ENCODE results near the gene WNT3A.

The WNT3A gene

DNA sequence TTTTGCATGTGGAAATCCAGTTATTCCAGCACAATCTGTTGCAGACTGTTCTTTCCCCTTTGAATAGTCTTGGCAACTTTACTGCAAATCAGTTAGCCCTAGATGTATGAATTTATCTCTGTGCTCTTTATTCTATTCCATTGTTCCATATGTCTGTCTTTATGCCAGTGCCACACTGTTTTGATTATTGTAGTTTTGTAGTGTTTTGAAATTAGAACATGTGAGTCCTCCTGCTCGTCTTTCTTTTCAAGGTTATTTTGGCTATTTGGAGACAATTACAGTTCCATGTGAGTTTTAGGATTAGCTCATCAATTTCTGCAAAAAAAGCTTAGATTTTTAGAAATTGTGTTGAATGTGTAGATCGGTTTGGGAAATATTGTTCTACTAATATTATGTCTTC, 26.6 kb downstream of the WNT3A start:
- DNase-seq = no peak

DNA sequence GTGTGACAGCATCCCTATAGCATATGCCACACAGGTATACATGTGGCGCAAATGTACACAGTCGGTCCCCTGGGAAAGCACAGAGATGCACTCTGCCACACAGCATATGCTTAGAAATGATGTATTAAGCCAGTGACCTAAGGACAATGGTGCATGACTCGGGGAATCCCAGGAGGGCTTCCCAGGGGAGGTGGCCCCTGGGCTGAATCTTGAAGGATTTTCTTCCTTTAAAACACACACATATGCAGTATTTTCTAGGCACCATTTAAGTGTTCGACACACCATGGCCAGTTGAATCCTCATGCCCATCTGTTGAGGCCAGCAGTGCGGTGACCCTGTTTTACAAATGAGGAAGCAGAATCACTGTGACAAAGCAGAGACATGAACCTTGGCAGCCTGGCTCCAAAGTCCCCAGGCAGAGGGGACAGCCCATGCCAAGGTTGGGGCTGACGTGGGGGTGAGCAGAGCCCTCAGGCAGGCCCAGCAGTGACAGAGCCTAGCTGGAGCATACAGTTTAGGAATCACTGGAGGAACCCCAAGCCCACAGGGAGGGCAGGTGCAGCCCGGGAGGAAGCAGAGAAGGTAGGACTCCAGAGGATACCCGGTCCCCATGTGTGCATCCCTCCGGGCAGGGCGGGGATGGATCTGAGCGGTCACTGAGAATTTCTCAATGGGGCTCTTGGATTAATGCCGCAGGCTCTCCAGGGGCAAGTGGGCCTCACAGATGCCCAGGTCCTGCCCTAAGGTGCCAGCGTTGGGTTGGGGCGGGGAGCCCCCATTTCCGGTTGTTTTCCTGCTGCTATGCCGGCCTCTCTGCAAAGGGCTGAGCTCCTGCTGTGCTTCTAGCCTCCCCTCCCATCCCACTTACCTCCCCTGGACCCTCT, 28.4 kb downstream of the WNT3A start:
- DNase-seq = no peak

DNA sequence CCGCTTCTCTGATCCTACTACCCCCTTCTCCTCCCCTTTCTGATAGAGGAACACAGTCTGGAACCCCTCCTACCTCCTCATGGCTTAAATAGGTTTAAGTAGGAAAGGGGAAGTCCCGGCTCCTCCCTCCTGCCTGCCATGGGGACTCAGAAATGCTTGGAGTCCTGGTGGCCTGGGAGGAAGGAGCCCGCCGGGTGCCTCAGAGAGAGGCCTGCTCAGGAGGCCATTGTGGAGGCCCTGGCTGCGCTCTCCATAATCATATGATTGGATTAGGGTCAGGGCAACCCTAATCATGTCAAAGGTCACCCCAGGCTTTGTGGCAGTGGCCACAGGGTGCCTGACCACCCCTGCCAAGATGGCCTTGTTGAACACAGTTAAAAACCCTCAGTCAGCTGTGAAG, 29.0 kb downstream of the WNT3A start:
- no peak for DNase-seq

DNA sequence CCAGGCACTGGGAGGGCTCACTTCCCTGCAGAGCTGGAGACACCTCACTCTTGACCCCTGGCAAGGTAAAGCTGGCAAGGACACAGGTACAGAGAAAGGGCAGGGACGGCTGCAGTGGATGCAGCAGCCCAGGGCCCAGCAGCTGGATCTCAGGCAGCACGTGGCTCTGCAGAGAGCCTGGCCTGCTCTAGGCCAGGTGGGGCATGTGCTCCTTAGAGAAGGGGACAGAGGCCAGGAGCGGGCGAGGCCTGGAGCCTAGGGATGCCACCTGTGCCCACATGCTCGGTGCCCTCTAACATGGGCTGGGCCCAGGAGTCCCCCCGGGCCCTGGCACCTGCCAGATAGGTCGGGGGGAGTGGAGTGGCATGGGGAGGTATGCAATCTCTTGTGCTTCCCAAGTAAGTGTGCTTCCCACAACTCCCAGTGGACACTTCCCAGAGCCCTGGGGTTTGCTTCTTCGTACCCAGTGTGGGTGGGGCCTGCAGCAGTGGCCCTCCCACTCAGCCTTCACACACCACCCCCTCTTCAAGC, 30.0 kb downstream of the WNT3A start:
- no peak for DNase-seq

- no peak for DNase-seq
These were observed 30.9 kb downstream of the WNT3A start for GRCh38 chr1:228037401-228038386.

DNA sequence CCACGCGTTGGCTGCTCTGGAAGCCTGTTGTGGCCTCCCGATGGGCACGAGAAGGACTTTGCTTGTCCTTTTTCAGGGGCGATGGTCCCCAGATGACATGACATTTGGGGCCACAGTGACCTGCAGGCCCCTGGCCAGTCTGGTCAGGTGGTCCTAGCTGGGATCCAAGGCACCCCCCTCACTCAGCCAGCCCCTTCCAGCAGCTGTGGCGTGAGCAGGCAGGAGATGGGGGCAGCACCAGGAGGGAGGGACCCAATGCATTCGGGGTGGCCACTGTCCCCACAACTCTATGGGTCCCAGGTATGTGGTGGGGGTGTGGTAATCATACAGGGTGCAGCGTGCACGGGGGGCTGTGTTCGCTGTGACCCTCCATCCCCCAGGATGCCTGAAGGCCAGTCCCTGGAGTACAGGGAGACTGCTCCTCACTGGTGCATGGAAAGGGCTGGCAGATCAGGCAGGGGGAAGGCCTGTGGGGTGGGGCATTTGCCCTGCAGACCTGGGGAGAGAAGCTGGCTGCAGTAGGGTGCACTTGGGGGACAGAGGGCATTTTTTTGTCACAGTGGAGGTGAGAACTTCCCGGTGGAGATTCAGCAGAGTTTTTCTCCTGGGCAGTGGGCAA, 31.7 kb downstream of the WNT3A start:
- DNase-seq = no peak

DNA sequence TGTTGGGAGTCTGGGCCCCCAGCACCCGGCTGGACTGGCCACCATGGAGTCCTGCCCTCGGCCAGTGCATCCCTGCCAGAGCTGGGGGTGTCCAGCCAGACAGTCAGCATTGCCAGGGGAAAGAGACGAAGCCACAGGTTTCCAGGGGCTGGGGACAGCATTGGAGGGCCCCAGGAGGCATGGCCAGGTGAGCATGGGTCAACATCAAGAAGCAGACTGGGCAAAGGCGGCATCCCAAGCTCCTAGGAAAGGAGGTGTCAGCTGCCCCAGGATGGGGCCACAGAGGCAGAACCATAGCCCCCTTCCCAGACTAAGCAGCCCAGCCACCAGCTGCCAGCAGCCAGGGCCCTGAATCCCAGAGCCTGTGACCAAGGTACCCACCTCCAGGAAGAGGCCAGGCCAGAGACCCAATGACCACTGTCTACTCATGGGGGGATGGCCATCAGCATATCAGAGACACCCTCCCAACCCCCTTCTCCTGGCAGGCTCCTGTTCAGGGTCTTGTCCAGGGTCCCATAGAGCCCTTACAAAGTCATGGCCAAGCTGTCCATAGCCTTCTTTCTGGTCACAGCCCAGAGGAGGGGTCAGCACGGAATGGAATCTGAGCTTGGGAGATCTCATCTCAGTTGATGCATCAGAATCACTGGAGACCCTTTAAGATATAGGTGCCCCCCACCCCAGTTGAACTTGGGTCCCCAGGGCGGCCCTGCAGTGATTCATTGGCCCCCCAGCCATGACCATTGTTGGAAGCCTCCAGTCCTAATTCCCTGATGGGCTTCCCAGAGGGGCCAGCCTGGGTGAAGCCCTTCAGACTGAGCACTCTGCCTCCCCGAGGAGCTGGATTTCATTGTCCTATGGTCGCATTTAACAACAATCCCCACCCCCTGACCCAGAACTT, 32.5 kb downstream of the WNT3A start:
- no peak for DNase-seq

GRCh38 chr1:228039986-228040385, 33.2 kb downstream of the WNT3A start:
- no peak for DNase-seq

GRCh38 chr1:228041316-228041715, 34.5 kb downstream of the WNT3A start:
- DNase-seq = no peak

GRCh38 chr1:228042508-228042907, 35.7 kb downstream of the WNT3A start:
- no peak for DNase-seq

GRCh38 chr1:228043281-228043848, 36.6 kb downstream of the WNT3A start:
- DNase-seq = peak; percentile 39

- DNase-seq = no peak
These were observed 38.2 kb downstream of the WNT3A start for GRCh38 chr1:228044961-228045360.

- DNase-seq = no peak
These were observed 38.6 kb downstream of the WNT3A start for GRCh38 chr1:228045405-228045804.

DNA sequence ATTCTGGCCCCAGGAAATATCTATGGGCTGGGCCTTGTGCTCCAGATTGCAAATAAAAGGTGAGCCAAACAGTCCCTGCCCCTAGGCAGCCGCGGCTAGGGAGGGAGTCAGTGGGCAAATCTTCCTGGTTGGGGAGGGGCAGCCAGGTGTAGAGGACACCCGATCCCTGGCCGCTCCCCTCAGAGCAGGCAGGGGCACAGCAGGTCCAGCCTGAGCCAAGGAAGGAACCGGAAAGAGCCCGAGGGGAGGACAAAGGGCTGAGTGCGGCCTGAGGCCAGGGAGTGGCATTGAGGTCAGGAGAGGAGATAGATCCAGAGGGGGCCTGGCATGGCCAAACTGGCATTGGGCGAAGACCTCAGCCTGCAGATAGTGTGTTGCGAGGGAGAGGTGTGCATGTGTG, 39.1 kb downstream of the WNT3A start:
- no peak for DNase-seq

DNA sequence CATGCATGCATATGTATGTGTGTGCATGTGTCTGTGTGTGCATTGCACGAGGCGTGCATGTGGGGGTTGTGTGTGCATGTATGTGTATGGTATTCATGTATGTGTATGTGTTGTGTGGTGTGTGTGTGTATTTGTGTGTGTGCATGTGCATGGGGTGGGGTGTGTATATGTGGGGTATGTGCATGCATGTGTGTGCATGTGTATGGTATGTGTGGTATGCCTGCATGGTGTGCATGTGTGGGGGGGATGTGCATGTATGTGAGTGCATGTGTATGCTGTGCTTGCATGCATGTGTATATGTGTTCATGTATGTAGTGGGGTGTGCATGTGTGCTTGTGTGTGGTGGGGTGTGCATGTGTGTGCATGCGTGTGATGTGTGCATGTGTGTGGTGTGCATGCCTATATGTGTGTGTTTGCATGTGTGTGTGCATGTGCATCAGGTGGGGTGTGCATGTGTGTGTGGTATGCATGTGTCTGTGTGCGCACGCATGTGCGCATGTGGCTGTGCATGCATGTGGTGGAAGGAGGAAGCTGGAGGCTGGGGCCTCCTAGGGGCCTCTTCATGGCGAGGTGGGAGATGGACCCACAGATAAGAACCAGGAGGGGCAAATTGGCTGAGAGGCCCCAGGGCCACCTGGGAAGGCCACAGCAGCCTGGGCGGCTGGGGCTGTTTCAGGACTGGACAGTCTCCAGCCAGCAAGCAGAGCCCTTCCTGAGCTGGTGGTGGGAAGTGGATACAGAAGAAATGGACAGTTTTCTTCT, 39.8 kb downstream of the WNT3A start:
- no peak for DNase-seq

- DNase-seq = no peak
These were observed 40.3 kb downstream of the WNT3A start for GRCh38 chr1:228047183-228047466.

- DNase-seq = no peak
These were observed 41.3 kb downstream of the WNT3A start for GRCh38 chr1:228048120-228048519.

- no peak for DNase-seq
These were observed 42.0 kb downstream of the WNT3A start for GRCh38 chr1:228048659-228049298.

GRCh38 chr1:228050571-228051231, 43.9 kb downstream of the WNT3A start:
- DNase-seq = no peak

Measured in kidney glomerular epithelial cell (primary cell).